Middle frontal gyrus (tissue), 1 donor: ENCODE measurements around the gene HAP1.
"Not testable (repeated sequence)": the region's sequence is repeated elsewhere in the genome, so short reads cannot be mapped to it uniquely, and the experiment has no call there.

Experiments used
- DNase-seq: peaks from one replicate; pipeline ENCODE4 v3.0.0-alpha.2; 2015; ENCODE audit warnings: low spot score; ENCODE audit errors: extremely low spot score

Gene HAP1, protein sequence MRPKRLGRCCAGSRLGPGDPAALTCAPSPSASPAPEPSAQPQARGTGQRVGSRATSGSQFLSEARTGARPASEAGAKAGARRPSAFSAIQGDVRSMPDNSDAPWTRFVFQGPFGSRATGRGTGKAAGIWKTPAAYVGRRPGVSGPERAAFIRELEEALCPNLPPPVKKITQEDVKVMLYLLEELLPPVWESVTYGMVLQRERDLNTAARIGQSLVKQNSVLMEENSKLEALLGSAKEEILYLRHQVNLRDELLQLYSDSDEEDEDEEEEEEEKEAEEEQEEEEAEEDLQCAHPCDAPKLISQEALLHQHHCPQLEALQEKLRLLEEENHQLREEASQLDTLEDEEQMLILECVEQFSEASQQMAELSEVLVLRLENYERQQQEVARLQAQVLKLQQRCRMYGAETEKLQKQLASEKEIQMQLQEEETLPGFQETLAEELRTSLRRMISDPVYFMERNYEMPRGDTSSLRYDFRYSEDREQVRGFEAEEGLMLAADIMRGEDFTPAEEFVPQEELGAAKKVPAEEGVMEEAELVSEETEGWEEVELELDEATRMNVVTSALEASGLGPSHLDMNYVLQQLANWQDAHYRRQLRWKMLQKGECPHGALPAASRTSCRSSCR

GRCh38 chr17:41734139-41734948, at the start of gene HAP1:
Gene HAP1 (minus strand): TSS chr17:41734643. CDS start chr17:41734634, 9 bp downstream.
- DNase-seq: no peak

DNA sequence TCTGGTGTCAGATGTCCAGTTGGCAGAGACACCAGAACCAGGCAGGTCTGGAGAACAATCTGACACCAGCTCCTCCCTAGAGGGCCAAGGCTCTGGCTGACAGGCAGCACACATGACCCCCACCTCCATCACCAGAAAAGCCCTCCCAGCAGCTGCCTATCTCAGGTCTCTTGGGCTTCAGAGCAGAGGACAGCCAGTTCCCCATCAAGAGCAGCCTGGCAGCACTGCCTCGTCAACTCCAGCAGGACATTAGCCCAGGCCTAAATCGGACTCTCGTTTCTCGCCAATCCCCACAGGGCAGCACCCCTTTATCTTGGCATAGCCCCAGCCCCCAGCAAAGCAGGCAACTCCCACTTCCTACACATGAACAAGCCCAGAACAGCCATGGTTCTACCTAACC, 47.7 kb upstream of the HAP1 start:
- DNase-seq: no peak

- no peak for DNase-seq
These were observed 47.1 kb upstream of the HAP1 start for GRCh38 chr17:41781404-41782110.

- DNase-seq: no peak
These were observed 45.5 kb upstream of the HAP1 start for GRCh38 chr17:41779954-41780353.

- DNase-seq: no peak
These were observed 43.2 kb upstream of the HAP1 start for GRCh38 chr17:41777574-41778188.

DNA sequence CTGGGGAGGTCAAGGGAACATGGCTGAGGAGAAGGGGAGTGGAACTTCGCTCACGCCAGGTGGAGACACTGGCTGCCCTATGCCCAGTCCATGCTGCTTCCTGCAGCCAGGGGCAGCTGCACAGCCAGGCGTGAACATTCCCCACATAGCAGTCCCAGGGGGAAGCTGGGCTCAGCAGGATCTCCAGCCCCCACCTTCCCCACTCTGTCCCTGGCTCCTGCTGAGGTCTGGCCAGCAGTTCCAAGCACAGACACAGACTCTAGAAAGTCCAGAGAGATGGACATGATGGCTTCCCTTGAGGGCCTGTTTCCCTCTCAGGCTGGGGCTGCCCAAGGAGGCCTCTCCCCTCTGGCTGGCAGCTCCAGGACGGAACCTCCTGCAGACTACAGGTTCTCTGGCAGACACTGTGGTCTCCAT, 42.7 kb upstream of the HAP1 start:
- no peak for DNase-seq

DNA sequence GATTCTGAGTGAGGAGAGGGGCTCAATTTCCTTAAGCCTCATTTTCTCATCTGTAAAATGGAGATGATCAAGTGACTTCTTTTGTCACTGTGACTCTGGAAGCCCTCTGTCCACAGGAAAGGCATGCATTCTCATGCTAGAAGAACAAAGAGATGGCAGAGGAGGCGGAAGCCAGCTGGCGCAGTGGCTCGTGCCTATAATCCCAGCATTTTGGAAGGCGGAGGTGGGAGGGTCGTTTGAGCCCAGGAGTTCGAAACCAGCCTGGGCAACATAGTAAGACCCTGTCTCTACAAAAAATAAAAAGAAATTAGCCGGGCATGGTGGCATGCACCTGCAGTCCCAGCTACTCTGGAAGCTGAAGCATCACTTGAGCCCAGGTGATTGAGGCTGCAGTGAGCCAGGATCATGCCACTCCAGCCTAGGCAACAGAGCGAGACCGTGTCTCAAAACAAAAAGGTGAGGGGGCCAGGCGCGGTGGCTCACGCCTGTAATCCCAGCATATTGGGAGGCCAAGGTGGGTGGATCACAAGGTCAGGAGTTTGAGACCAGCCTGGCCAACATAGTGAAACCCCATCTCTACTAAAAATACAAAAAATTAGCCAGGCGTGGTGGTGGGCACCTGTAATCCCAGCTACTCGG, 41.9 kb upstream of the HAP1 start:
- DNase-seq: not testable (repeated sequence)

- no peak for DNase-seq
These were observed 41.2 kb upstream of the HAP1 start for GRCh38 chr17:41775394-41776226.

- DNase-seq: no peak
These were observed 39.3 kb upstream of the HAP1 start for GRCh38 chr17:41773731-41774193.

DNA sequence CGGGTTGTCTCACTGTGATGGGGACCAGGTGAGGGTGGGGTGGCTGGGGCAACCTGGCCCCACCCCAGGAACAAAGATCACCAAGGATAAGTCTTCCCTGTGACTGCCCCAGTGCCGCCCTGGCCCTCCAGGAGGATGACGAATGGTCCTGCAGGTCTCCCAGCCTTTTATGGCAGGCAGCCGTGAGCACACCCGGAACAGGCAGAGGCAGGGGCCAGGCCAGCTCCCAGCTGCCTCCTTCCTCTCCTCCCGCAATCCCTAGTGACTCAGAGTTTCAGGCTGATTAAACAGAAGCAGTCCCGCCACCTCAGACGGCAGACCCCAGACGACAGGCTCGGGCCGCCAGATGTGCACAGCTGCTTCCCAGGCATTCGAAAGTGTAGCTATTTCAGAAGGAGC, 38.7 kb upstream of the HAP1 start:
- no peak for DNase-seq

- DNase-seq: no peak
These were observed 38.2 kb upstream of the HAP1 start for GRCh38 chr17:41772586-41773189.

DNA sequence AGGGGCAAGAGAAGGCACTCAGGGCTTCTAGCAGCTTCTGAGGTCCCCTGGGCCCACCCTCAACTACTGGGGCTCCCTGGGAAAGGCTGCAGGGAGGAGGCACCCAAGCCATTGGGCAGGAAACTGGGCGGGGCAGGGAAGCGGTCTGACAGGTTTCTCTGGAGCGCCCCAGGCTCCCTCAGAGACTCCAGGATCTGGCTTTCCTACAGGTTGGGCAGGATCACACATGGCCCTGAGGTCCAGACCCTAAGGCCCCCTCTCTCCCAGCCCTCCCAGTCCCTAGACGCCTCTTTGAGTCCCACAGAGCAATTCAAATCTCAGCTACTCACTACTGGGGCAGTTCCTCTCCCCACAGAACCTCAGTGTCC, 37.8 kb upstream of the HAP1 start:
- no peak for DNase-seq

DNA sequence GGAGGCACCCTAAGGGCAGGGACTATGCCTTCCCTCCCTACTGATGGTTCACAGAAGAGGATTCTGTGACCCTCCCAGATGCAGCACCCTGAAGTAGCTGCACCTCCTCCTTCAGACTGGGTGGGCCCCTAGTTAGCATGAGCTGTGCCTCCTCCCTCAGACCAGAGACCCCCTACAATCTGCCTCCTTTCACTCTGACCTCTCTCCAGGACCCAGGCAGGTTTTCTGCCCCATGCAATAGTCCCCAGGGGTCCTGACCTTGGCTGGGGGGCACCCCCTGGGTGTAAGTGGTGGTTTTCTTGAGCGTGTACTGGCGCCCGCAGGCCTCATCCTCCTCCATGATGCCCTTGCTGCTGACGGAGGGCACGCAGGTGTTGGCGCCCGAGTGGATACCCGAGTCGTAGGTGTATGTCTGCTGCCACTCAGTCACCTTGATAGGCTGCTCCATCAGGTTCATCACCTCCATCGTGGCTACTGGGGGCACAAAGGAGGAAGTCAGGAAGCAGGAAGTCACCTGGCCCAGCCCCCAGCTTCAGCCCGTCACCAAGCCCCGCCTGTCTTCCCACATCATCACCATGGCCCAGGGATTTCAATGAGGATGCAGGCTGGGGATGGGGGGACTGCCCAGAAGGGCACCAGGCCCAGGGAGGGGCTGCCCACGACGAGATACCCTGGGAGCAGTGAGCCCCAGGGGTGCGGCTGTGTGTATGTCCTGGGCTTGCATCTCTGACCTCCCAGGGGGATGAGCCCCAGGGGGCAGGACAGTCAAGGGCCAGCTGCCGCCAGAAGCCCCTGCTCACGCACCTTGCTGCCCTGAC, 37.2 kb upstream of the HAP1 start:
- DNase-seq: no peak

- no peak for DNase-seq
These were observed 35.5 kb upstream of the HAP1 start for GRCh38 chr17:41769985-41770384.

- no peak for DNase-seq
These were observed 35.0 kb upstream of the HAP1 start for GRCh38 chr17:41769346-41769862.

GRCh38 chr17:41768682-41769288, 34.3 kb upstream of the HAP1 start:
- DNase-seq: no peak

GRCh38 chr17:41767324-41768042, 33.0 kb upstream of the HAP1 start:
- no peak for DNase-seq
